Stimulated activated CD4-positive, alpha-beta T cell treated with anti-CD3 and anti-CD28 coated beads, Interleukin-12 subunit alpha, Interleukin-12 subunit beta, amount 100 ng/mL, for 48 hours (primary cell): ENCODE measurements around the gene MAGEA6.
"Not testable (repeated sequence)": the region's sequence is repeated elsewhere in the genome, so short reads cannot be mapped to it uniquely, and the experiment has no call there.

Experiments used
- DNase-seq, 3 donors: peaks; one replicate each; pipeline ENCODE4 v3.0.0-alpha.2; 2020; ENCODE audit warnings: low read depth in 2 of 3, low spot score in 1 of 3

Gene MAGEA6, protein sequence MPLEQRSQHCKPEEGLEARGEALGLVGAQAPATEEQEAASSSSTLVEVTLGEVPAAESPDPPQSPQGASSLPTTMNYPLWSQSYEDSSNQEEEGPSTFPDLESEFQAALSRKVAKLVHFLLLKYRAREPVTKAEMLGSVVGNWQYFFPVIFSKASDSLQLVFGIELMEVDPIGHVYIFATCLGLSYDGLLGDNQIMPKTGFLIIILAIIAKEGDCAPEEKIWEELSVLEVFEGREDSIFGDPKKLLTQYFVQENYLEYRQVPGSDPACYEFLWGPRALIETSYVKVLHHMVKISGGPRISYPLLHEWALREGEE

DNA sequence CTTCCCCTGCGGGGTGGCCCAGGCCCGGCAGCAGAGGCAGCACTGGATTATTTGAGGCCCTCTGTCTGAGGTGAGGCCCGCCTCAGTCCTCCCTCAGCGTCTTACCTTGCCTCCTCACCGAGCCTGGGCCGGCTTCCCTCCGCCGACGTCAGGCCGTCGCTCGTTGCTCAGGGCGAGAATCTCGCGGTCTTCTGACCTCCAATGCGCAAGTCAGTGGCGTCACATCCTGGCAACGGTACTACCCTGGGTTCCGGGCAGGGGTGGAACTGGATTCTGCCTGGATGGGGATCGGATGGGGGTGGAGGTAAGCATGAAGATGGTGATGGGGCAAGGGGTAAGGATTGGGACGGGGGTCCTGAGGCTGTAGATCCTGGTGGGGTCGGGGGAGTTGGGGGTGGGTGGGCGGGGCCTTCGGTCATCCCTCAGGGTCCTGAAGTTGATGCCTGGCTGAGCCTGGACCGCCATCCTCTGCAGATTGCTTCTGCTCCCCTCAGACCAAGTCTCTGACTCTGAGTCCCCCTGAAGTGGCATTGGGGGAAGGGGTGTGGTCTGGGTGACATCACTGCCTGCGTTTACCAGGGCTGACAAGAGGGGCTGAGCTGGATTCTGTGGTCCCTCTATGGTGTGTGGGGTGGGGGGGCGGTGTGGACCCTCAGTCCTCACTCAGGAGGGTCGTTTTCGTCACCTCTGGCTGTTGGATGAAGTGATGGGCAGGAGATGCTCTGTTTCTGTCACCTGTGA lies at the start of gene MAGEA6:
Gene MAGEA6 (minus strand): TSS at position 141 of the 741 bp plus-strand sequence. CDS start 2,039 bp downstream, outside the sequence.
- DNase-seq: not testable (repeated sequence)

DNA sequence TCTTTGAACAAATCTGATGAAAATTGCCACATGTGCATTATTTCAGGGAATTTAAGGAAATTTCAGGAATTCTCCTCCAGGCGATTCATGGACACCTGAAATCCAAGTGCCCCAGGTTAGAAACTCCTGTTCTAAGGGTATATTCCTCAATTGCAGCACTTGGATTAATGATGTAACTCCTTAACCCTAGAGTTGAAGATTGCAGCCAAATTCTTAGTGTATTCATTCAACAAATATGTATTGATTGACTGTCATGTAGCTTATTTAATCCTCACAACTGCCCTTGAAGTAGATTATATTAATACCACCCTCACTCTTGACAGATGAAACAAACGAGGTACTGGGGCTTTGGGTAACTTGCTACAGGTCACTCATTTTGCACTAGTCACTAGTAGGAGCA lies 49.8 kb upstream of the MAGEA6 start:
- DNase-seq: no peak

DNA sequence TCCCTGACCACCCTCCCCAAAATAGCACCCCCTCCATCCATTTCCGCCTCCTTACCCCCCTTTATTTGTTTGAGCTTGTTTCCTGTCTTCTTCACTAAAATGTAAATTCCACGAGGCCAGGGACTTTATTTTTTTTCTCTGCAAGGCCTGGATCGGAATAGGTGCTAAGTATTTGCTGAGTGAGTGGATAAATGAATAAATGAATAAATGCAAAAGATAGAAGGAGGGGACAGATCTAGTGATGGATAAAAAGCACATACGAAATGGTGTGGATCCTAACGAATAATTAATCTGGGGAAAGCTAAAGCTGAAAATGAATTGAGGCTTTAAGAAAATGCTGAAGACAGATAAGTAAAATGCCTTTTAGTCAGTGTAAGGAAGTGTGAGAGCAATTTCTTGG lies 48.9 kb upstream of the MAGEA6 start:
- DNase-seq: no peak

DNA sequence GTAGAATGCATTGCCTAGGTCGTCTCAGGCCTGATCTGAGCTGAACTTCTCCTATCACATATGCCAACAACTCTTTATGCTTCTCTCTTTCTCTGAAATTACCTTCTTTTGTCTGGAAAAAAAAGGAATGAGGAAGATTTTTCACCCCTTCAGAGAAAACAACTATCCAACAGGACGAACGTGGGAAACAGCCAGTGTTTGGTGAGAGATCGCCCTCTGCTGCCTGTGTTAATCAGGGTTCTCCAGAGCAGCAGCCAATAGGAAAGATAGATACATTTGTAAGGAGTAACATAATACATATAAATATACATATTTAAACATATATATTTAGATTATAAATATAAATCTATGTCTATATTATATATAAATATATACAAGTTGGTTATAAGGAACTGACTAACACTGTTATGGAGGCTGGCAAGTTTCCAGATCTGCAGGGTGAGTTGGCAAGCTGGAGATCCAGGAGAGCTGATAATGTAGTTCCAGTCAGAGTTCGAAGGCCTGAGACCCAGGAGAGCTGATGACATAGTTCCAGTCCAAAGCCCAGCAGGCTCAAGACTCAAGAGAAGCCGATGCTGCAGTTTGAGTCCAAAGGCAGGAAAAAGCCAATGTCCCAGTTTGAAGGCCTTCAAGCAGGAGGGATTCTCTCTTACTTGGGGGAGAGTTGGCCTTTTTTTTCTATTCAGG lies 47.7 kb upstream of the MAGEA6 start:
- DNase-seq: no peak

DNA sequence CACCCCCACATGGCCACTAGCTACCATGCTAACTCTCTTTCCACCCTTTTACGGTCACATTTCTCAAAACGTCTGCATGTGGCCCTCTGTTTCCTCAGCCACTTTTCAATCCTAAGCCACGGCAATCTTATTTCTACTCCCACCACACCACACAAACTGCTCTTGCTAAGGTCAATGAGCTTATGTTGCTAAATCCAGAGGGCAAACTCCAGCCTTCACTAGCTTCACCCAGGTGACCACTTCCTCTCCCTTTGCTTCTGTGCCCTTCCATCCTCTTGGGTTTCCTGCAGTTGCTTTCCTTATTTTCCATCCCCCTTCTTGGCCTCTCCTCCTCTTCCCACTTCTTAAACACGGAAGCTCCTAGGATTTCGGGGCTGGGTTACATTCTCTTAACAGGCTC lies 44.6 kb upstream of the MAGEA6 start:
- DNase-seq: no peak

DNA sequence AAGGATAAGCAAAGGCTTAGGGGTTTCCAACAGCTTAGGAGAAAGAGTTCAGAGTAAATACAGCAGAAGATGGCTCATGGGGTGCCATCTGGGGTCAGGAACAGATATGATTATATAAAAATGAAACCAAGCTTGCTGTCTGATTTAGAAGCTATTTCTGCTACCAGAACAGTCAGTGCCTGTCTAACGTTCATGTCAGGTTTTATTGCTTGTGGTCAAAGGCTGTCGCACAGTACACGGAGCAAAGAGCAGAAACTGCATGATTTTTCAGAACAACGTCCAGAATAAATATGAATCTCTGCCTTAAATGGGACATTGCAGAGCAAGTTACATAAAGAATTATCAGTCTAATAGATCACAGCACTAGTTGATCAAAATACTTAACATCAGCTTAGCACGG lies 43.7 kb upstream of the MAGEA6 start:
- DNase-seq: no peak

DNA sequence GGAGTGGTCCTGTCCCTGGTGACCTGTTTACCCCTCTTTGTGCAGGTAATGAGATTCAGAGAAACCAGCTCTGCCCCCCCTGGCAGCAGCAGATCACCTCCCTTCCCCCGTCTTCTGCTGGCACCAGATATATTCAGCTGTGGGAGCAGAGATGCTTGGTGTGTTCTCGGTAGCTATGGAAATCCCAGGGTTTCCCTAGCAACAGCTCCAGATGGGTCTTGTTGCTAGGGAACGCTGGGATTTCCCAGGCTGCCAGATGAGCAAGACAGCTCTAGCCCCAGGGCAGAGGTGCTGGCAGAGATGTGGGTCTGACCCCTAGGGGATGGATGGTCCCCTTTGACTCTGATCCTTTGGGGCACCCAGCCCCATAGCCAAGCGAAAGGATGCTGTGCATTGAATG lies 40.9 kb upstream of the MAGEA6 start:
- no peak for DNase-seq

DNA sequence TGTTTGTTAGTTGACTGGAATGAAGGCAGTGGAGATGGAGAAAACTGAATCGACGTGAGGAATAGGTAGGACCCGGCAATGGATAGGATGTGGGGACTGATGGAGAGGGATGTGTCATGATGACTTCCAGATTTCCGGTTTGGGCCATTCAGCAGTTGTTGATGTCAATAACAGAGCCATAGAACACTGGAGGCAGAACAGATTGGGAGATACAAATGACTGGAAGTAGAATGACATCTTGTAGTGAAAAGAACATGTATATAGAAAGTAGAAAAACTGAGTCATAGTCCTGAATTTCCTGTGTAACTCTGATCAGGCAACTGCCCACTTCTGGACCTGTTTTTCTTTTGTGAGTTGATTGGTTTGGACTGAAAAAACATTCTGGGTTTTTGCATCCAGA lies 36.5 kb upstream of the MAGEA6 start:
- no peak for DNase-seq

DNA sequence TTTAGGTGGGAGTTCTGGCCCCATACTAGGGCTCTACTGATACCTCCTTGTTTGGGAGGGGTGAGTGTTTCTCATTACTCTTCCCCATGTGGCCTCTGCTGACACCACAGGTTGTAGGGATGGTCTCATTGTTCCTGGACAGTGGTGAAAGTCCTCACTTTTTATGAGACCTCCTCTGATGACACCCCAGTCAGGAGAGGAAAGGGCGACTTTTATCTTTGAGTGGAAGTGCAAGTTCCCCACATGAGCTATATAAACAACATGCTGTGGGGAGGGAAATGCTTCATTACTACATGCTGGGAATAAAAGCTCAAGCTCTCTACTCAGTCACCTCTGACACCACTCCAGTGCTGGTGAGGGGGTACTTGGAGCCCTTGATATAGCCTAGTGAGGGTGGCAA lies 29.5 kb upstream of the MAGEA6 start:
- DNase-seq: no peak

DNA sequence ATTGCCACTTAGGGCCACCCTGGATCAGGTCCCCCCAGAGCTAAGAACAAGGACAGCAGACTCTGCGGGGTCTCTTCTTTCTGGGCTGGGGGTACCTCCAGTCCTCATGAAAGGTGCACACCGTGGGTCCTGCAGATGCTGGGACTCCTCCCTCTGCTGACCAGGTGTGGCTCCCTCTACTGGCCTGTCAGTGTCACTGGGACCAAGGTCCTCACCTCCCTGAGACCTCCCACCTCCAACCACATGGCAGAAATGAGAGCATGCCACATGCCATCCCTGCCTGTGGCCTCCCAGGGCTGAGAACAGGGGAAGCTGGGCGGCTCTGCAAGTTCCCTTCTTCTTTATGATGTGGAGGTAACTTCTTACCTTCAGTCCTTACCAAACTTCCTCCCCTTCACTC lies 17.6 kb upstream of the MAGEA6 start:
- DNase-seq: not testable (repeated sequence)

DNA sequence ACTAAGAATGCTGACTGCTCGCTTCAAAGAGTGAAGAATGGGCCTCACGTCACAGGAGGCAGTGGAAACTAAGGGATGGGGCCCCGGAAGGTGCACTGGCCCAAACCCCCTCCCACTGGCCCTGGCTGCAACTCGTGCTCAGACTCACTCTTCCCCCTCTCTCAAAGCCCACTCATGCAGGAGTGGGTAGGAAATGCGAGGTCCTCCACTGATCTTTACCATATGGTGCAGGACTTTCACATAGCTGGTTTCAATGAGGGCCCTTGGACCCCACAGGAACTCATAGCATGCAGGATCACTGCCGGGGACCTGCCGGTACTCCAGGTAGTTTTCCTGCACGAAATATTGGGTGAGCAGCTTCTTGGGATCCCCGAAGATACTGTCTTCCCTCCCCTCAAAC lies 2.9 kb downstream of the MAGEA6 start:
- not testable (repeated sequence) for DNase-seq

DNA sequence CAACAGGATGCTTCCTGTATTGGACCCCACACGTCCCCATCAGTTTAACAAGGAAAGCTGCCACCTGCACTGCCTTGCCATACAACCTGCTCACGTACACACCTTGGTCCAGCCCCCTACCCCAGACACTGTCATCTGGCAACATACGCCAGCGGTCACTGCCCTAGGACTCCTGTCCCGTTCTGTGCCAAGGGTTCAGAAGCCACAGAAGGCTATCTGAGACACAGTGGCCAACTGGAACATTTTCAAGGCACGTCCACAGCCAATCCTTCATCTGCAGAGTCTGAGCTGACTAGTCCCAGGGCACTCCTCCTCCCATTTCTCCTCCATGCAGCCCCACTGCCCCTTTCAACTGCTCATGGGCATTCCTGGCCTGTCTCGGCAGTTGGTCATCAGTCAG lies 7.9 kb downstream of the MAGEA6 start:
- DNase-seq: not testable (repeated sequence)

DNA sequence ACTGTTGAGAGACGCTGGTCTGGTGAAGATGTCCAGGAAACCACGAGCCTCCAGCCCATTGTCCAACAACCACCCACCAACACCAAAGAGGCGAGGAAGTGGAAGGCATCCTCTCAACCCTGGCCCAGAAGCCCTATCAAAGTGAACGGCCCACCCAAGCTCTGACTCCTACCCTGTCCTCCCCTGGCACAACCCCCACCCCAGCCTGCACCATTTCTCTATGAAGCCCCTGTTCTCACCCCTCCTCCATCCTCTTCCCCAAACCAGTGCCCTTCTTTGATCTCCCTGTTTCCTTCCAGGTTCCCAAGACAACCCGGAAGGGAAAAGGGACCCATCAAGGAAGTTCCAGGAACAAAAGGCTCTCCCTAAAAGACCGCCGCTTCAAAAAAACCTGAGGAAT lies 9.9 kb downstream of the MAGEA6 start:
- not testable (repeated sequence) for DNase-seq

DNA sequence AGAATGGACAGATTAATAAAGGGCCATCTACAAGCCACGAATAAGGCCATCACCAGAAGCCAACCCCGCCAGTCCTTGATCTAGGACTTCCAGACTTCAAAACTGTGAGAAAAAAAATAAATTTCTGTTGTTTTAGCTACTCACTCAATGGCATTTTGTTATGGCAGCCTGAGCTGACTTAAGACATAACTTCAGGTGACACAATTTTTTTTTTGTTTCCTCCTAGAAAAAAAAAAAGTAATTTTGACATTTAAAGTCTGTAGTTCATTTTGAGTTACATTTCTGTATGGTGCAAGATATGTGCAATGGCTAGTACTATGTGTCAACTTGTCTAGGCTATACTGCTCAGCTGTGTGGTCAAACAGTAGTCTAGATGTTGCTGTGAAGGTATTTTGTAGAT lies 10.6 kb downstream of the MAGEA6 start, which contains the start of gene CSAG3:
Gene CSAG3 (plus strand): TSS at position 301 of the 400 bp plus-strand sequence.
- not testable (repeated sequence) for DNase-seq

DNA sequence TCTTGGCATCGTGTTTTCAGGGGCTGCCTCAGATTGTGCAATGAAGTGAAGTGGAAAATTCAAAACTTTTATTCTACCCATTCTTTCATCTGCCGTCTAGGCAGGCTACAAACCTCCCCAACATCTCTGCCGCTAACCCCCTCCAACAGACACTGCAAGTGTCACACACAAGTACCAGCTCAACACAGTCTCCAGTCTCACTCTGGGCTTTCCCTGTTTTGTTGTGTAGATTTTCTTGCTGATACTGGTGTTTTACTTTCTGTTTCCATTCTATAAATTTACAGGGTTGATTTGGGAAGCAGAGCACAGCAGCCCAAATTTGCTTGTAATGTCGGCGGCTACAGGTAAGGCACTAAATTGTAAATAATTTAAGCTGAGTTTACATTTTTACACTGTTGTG lies 14.6 kb downstream of the MAGEA6 start:
- not testable (repeated sequence) for DNase-seq

DNA sequence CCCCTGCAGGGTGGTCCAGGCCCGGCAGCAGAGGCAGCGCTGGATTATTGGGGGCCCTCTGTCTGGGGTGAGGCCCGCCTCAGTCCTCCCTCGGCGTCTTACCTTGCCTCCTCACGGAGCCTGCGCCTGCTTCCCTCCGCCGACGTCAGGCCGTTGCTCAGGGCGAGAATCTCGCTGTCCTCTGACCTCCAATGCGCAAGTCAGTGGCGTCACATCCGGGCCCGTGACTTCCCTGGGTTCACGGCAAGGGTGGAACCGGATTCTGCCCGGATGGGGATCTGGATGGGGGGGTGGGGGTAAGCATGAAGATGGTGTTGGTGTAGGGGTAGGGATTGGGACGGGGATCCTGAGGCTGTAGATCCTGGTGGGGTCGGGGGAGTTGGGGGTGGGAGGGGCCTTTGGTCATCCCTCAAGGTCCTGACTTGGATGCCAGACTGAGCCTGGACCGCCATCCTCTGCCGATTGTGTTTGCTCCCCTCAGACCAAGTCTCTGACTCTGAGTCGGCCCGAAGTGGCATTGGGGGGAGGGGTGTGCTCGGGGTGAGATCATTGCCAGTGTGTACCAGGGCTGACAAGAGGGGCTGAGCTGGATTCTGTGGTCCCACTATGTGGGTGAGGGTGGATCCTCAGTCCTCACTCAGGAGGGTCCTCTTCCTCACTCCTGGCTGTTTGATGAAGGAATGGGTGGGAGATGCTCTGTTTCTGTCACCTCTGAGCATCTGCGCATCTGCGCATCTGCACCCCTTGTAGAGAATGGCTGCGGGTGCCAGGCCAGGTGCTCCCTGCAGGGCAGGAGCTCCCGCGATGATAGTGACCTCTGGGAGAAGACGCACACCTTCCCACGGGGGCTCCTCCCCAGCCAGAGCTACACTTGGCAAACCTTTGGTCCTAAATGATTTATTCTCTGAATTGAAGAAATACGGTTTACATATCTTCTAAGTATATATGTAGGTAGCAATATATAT lies 15.5 kb downstream of the MAGEA6 start, which contains the start of gene MAGEA2:
Gene MAGEA2 (minus strand): TSS at position 157 of the 965 bp plus-strand sequence. CDS start 2,479 bp downstream, outside the sequence.
- not testable (repeated sequence) for DNase-seq

DNA sequence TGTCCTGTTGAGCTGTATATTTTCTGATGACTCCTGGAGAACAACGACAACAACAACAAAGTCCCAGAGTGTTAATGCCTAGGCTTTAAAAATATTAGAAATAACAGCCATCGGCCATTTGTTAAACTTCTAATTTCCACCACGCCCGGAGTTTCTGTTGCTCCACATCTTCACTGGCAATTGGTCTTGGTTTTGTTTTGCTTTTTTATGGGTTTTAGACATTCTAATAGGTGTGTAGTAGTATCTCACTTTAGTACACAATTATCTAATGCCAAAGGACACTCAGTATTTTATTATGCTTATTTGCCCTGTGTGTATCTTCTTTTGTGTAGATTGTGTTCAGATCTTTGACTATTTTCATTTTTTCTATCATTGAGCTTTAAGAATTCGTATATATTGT lies 30.9 kb downstream of the MAGEA6 start:
- no peak for DNase-seq

DNA sequence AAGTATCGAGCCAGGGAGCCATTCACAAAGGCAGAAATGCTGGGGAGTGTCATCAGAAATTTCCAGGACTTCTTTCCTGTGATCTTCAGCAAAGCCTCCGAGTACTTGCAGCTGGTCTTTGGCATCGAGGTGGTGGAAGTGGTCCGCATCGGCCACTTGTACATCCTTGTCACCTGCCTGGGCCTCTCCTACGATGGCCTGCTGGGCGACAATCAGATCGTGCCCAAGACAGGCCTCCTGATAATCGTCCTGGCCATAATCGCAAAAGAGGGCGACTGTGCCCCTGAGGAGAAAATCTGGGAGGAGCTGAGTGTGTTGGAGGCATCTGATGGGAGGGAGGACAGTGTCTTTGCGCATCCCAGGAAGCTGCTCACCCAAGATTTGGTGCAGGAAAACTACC lies 33.0 kb downstream of the MAGEA6 start:
- DNase-seq: not testable (repeated sequence)

DNA sequence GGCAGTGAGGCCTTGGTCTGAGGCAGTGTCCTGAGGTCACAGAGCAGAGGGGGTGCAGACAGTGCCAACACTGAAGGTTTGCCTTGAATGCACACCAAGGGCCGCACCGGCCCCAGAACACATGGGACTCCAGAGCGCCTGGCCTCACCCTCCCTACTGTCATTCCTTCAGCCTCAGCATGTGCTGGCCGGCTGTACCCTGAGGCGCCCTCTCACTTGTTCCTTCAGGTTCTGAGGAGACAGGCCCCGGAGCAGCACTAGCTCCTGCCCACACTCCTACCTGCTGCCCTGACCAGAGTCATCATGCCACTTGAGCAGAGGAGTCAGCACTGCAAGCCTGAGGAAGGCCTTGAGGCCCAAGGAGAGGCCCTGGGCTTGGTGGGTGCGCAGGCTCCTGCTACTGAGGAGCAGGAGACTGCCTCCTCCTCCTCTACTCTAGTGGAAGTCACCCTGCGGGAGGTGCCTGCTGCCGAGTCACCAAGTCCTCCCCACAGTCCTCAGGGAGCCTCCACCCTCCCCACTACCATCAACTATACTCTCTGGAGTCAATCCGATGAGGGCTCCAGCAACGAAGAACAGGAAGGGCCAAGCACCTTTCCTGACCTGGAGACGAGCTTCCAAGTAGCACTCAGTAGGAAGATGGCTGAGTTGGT lies 33.5 kb downstream of the MAGEA6 start:
- no peak for DNase-seq

DNA sequence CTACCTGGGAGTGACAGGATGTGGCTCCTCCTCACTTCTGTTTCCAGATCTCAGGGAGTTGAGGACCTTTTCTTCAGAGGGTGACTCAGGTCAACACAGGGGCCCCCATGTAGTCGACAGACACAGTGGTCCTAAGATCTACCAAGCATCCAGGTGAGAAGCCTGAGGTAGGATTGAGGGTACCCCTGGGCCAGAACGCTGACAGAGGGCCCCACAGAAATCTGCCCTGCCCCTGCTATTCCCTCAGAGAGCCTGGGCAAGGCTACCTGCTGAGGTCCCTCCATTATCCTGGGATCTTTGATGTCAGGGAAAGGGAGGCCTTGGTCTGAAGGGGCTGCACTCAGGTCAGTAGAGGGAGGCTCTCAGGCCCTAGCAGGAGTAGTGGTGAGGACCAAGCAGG lies 34.4 kb downstream of the MAGEA6 start:
- DNase-seq: no peak
